NT2/D1 (cell line): Measurements from ENCODE around the gene C20orf96.

ENCODE experiments used
- DNase-seq: peaks from one replicate; pipeline ENCODE4 v3.0.0-alpha.2; 2011; ENCODE audit warnings: low read depth, low spot score
- H3K27me3 ChIP-seq: 2 replicates; pipeline ENCODE4 v1.6.0; 2011; ENCODE audit warnings: mild to moderate bottlenecking; ENCODE audit not compliant: insufficient read length, insufficient read depth
- H3K36me3 ChIP-seq: 2 replicates; pipeline ENCODE4 v1.6.1; 2011; ENCODE audit warnings: mild to moderate bottlenecking, low read length, mixed read lengths; ENCODE audit not compliant: insufficient read depth, insufficient read length
- H3K4me1 ChIP-seq: 2 replicates; pipeline ENCODE4 v1.5.1; 2011; ENCODE audit not compliant: insufficient read depth, insufficient read length
- H3K4me3 ChIP-seq: 2 replicates; pipeline ENCODE4 v1.5.1; 2011; ENCODE audit warnings: low read depth; ENCODE audit not compliant: insufficient read length
- H3K9ac ChIP-seq: 2 replicates; pipeline ENCODE4 v1.6.0; 2011; ENCODE audit warnings: low read depth; ENCODE audit not compliant: insufficient read length
- H3K9me3 ChIP-seq: 2 replicates; pipeline ENCODE4 v1.5.1; 2011; ENCODE audit warnings: mild to moderate bottlenecking, low read length; ENCODE audit not compliant: insufficient read depth
- SUZ12 ChIP-seq: IDR thresholded peaks from 2 replicates; pipeline ENCODE4 v1.6.1; 2011; ENCODE audit not compliant: insufficient read length, insufficient read depth; ENCODE audit errors: extremely low read depth
- YY1 ChIP-seq: IDR thresholded peaks from 2 replicates; pipeline ENCODE4 v1.6.1; 2011; ENCODE audit not compliant: insufficient read length, insufficient read depth
- ZNF274 ChIP-seq: IDR thresholded peaks from 2 replicates; pipeline ENCODE4 v1.6.1; 2011; ENCODE audit warnings: mild to moderate bottlenecking, low read depth, low read length

The C20orf96 gene

GRCh38 chr20:328027-328974 is 37.8 kb upstream of the C20orf96 start:
- TF ChIP-seq ZNF274: no peak
- no peak for TF ChIP-seq YY1
- TF ChIP-seq SUZ12: no peak
- H3K36me3 ChIP-seq: peaks cover 27% of the 10 kb centered on the region
- H3K9ac ChIP-seq: peak overlapping the region; percentile 92
- H3K27me3 ChIP-seq: no peaks in the 10 kb centered on the region
- no peak for DNase-seq
- H3K4me3 ChIP-seq: peak overlapping the region; percentile 76
- peaks cover 22% of the 10 kb centered on the region for H3K4me1 ChIP-seq
- H3K9me3 ChIP-seq: no peaks in the 10 kb centered on the region

DNA sequence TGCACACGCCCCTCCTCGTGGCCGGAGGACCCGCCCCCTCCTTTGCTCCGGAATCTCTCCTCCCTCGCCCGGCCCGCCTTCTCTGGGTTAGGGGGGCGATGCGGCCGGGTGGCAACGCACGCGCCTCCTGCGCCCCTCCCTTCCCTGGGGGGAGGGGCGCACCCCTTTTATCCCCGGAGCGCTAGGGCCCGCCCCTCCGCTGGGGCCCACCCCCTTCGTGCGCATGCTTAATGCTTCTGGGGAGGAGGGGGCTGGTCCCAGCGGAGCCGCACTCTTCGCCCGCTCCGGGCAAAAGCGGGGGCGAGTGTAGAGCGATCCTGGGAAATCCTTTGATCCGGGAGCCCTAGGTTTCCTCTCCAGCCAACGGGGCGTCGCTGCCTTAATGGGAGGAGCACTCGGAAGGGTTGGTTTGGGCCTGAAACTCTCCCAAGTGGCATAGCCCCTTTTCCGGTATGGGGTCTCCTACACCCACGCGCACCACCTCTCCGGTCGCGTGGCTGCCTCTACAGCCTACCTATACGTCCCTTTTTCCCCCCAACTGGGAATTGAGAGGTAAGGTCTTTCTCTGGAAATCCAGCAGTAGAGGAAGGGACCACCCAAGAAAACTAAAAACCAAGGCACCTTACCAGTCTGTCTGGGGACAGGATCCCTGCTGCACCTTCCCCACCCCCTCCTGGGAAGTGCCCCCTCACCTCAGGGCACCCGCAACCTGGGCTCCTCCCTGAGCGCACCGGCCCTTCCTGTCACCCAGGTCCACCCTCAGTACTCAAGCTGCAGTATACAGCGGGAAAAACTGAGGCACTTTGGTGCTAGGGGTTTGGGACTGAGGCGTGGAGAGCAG is 36.9 kb upstream of the C20orf96 start:
- peaks cover 24% of the 10 kb centered on the region for H3K4me1 ChIP-seq
- H3K9me3 ChIP-seq: no peaks in the 10 kb centered on the region
- H3K9ac ChIP-seq: peak overlapping the region; percentile 92
- H3K36me3 ChIP-seq: peaks cover 27% of the 10 kb centered on the region
- peak; percentile 94 for DNase-seq
- H3K27me3 ChIP-seq: no peaks in the 10 kb centered on the region
- H3K4me3 ChIP-seq: peak overlapping the region; percentile 76
- TF ChIP-seq YY1 (no peak), SUZ12 (no peak)

DNA sequence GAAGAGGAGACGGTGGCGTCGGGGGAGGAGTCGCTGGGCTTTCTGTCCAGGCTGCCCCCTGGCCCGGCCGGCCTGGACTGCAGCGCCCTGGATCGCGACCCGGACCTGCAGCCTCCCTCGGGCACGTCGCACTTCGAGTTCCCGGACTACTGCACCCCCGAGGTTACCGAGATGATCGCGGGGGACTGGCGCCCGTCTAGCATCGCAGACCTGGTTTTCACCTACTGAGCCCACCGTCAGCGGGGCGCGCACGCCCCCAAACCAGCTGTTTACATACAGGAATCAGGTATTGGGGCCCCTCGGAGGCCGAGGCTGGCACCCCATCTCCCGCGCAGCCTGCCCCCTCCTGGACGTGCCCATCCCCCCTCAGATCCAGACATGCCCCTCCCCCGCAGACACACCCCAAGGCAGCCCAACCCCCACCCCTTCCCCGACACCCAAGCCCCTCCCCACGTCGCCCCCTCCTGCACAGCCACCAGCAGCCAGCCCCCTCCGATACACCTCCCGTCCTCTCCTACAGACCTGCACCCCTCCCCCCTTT is 36.2 kb upstream of the C20orf96 start:
- Histone ChIP-seq H3K4me1 (peaks cover 24% of the 10 kb centered on the region), H3K9ac (peak overlapping the region; percentile 98), H3K9me3 (no peaks in the 10 kb centered on the region), H3K27me3 (no peaks in the 10 kb centered on the region), H3K4me3 (peak overlapping the region; percentile 90), H3K36me3 (peaks cover 27% of the 10 kb centered on the region)
- DNase-seq: no peak
- TF ChIP-seq ZNF274 (no peak), YY1 (no peak), SUZ12 (no peak)

DNA sequence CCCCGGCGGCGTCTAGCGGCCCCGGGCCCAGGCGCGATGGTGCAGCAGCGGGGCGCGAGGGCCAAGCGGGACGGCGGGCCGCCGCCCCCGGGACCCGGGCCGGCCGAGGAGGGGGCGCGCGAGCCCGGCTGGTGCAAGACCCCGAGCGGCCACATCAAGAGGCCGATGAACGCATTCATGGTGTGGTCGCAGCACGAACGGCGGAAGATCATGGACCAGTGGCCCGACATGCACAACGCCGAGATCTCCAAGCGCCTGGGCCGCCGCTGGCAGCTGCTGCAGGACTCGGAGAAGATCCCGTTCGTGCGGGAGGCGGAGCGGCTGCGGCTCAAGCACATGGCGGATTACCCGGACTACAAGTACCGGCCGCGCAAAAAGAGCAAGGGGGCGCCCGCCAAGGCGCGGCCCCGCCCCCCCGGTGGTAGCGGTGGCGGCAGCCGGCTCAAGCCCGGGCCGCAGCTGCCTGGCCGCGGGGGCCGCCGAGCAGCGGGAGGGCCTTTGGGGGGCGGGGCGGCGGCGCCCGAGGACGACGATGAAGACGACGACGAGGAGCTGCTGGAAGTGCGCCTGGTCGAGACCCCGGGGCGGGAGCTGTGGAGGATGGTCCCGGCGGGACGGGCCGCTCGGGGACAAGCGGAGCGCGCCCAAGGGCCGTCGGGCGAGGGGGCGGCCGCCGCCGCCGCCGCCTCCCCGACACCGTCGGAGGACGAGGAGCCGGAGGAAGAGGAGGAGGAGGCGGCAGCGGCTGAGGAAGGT is 35.5 kb upstream of the C20orf96 start:
- DNase-seq: no peak
- peaks cover 24% of the 10 kb centered on the region for H3K4me1 ChIP-seq
- no peaks in the 10 kb centered on the region for H3K9me3 ChIP-seq
- H3K4me3 ChIP-seq: peak overlapping the region; percentile 90
- no peaks in the 10 kb centered on the region for H3K27me3 ChIP-seq
- peak overlapping the region; percentile 98 for H3K9ac ChIP-seq
- TF ChIP-seq SUZ12 (no peak), YY1 (no peak), ZNF274 (no peak)
- H3K36me3 ChIP-seq: peaks cover 27% of the 10 kb centered on the region

- peak within 1 kb of the TSS; percentile 98 for H3K9ac ChIP-seq
- TF ChIP-seq SUZ12: no peak
- TF ChIP-seq ZNF274: no peak
- no peaks in the 10 kb centered on the region for H3K9me3 ChIP-seq
- H3K4me1 ChIP-seq: peaks cover 18% of the 10 kb centered on the region
- peak; percentile 94 for DNase-seq
- no peaks in the 10 kb centered on the region for H3K27me3 ChIP-seq
- H3K36me3 ChIP-seq: peaks cover 30% of the 10 kb centered on the region
- peak within 1 kb of the TSS; percentile 90 for H3K4me3 ChIP-seq
These were observed 34.7 kb upstream of the C20orf96 start, which contains the start of gene SOX12 for GRCh38 chr20:325045-325888. TSS of gene SOX12 (plus strand) at chr20:325552. CDS start at chr20:325925, 373 bp downstream.
